Esophagus mucosa (tissue), 1 donor: ENCODE data around the gene NAT9. TPM values are rescaled to one million over a fixed set of nuclear protein-coding genes. Genes with fewer than 3 reads are reported as not detected.

Experiments used
- ATAC-seq: fragments of 200-7000 bp; cut with Tn5 transposase; one replicate; pipeline ENCODE4 v1.9.1; 2020
- total RNA-seq: library from RNA; stranded (reverse); gene quantifications from one replicate; pipeline ENCODE4 v1.2.4, GENCODE V29; 2023
- donor health status: DM: yes; HTN: yes; CAD: no.

The NAT9 gene
- total RNA-seq, 1 donor from 2014 or later, result 14.6 TPM

- ATAC-seq, result no peak
These were observed 48.0 kb downstream of the NAT9 start for GRCh38 chr17:74728033-74728701.

- no peak for ATAC-seq
These were observed 51.0 kb downstream of the NAT9 start for GRCh38 chr17:74725111-74725510.

DNA sequence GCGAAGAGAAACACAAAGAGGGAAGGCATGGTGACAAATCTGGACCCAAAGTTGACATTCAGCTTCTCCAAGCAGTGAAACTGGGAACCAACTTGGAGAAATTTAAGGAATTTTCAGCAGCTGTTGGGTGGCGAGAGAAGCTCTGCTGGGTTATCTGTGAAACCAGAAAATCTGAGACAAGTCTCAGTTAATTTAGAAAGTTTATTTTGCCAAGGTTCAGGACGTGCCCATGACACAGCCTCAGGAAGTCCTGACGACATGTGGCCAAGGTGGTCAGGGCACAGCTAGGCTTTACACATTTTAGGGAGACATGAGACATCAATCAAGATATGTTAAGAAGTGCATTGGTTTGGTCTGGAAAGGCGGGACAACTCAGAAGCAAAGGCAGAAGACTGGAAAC, 52.3 kb downstream of the NAT9 start:
- ATAC-seq, result no peak

DNA sequence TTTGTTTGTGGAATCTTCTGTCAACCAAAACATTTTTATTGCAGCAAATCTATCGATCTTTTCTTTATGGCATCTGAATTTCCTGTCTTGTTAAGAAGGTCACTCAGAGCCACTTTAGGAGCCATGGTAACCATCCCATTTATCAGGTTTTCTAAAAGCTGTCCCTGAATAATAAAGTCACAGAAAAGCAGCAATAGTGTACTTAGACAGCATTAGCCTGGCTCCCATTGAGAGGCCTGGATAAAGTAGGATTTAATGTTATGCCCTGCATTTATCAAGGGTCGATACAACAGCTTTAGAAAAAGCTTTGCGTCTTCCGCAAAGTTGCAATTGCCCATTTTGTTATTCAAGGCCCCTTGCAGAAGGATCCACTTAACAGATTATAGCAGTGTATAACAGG, 53.4 kb downstream of the NAT9 start:
- no peak for ATAC-seq

Other genes with a start within 250 kb of the NAT9 start
- not detected for gene CD300LB, start 244.9 kb downstream of the NAT9 start, total RNA-seq
- 0.16 TPM for gene CD300C, start 230.2 kb downstream of the NAT9 start, total RNA-seq
- not detected for gene CD300H, start 208.8 kb downstream of the NAT9 start, total RNA-seq
- not detected for gene CD300LD, start 184.1 kb downstream of the NAT9 start, total RNA-seq
- gene CD300E, start 152.6 kb downstream of the NAT9 start, total RNA-seq, result 0.12 TPM
- 0.40 TPM for gene CD300LF, start 63.4 kb downstream of the NAT9 start, total RNA-seq
- gene RAB37, start 39.1 kb downstream of the NAT9 start, total RNA-seq, result 0.96 TPM
- gene NHERF1, start 27.7 kb downstream of the NAT9 start, total RNA-seq, result 297 TPM
- not detected for gene GRIN2C, start 83.5 kb upstream of the NAT9 start, total RNA-seq
- 31.5 TPM for gene FDXR, start 96.6 kb upstream of the NAT9 start, total RNA-seq
- 1.4 TPM for gene FADS6, start 117.3 kb upstream of the NAT9 start, total RNA-seq
- gene USH1G, start 146.9 kb upstream of the NAT9 start, total RNA-seq, result 6.4 TPM
- gene OTOP2, start 147.9 kb upstream of the NAT9 start, total RNA-seq, result 0.36 TPM
- 14.7 TPM for gene OTOP3, start 159.6 kb upstream of the NAT9 start, total RNA-seq
- gene HID1, start 196.4 kb upstream of the NAT9 start, total RNA-seq, result 3.1 TPM
- 2.7 TPM for gene CDR2L, start 211.3 kb upstream of the NAT9 start, total RNA-seq
- 47.8 TPM for gene MRPL58, start 236.3 kb upstream of the NAT9 start, total RNA-seq